ENCODE measurements around the gene STARD3. TPM values are rescaled to one million over a fixed set of nuclear protein-coding genes. Genes with fewer than 3 reads are reported as not detected.

STARD3 gene
- total RNA-seq, 2 donors from 2014 or later = 60.3 to 60.5 TPM

DNA sequence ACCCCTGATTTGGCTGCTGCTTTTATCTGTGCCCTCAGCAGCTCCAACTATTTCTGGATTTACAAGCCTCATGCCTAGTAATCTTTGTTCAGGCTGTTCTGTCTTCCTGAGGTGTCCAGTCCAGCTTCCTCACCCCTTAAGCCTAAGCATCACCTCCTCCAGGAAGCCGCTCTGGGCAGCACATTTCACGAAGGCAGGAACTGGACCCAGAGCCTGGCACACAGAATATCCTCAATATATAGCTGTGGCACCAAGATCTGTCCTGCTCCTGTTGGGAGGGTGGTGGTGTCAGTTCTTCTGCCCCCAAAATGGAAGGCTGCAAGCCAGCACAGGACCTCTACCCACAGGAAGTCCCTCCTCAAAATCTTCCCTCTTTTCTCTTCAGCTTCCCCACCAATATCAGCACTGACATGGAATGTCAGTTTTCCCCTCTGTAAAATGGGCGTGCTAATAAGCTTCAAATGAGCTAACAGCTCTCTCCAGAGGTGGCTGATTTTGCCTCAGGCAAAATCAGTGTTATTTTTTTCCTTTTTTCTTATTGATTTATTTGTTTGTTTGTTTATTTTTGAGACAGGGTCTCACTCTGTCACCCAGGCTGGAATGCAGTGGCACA is 22.3 kb upstream of the STARD3 start:
- peaks cover 98% of the 10 kb centered on the region for H3K27me3 ChIP-seq (ENCODE audit: control insufficient read depth, insufficient read depth, low read length, poor library complexity, severe bottlenecking)
- H3K9ac ChIP-seq (ENCODE audit: extremely low read depth, low read length, poor library complexity, severe bottlenecking) = no peak overlapping the region
- no peak overlapping the region for H3K27ac ChIP-seq (ENCODE audit: low read depth, low read length)
- Mint-ChIP-seq H3K27me3 (ENCODE audit: insufficient read depth) (peaks cover 97% of the 10 kb centered on the region), H3K4me1 (peaks cover 2% of the 10 kb centered on the region), H3K27ac (no peak overlapping the region), H3K36me3 (ENCODE audit: low read depth) (no peaks in the 10 kb centered on the region), H3K4me3 (no peak overlapping the region), H3K9me3 (no peaks in the 10 kb centered on the region)
- 83 to 100% methylated on average over 1 to 3 of the region's 3 CpGs for WGBS, 2 experiments (ENCODE audit: insufficient coverage in 1 of 2, insufficient read length in 1 of 2)
- DNase-seq = no peak
- TF ChIP-seq CTCF (conservative IDR thresholded peaks at IDR 0.05) = no peak
- no peaks in the 10 kb centered on the region for H3K36me3 ChIP-seq (ENCODE audit: control insufficient read depth, insufficient read depth, low read length)
- H3K9me3 ChIP-seq (ENCODE audit: control insufficient read depth, low read length) = no peaks in the 10 kb centered on the region
- H3K4me1 ChIP-seq (ENCODE audit: control insufficient read depth, insufficient read depth, low read length) = no peaks in the 10 kb centered on the region
- no peak overlapping the region for H3K4me3 ChIP-seq (ENCODE audit: low read length)

GRCh38 chr17:39615434-39615833 is 21.5 kb upstream of the STARD3 start:
- no peak overlapping the region for H3K4me3 Mint-ChIP-seq
- H3K9me3 Mint-ChIP-seq = no peaks in the 10 kb centered on the region
- H3K27me3 ChIP-seq (ENCODE audit: control insufficient read depth, insufficient read depth, low read length, poor library complexity, severe bottlenecking) = peaks cover 96% of the 10 kb centered on the region

GRCh38 chr17:39617100-39617445 is 19.9 kb upstream of the STARD3 start:
- H3K4me3 Mint-ChIP-seq = peak overlapping the region; percentile 36
- H3K4me1 Mint-ChIP-seq = peaks cover 2% of the 10 kb centered on the region
- no peak overlapping the region for H3K4me3 ChIP-seq (ENCODE audit: low read length)
- TF ChIP-seq CTCF (conservative IDR thresholded peaks at IDR 0.05) = no peak
- peaks cover 93% of the 10 kb centered on the region for H3K27me3 ChIP-seq (ENCODE audit: control insufficient read depth, insufficient read depth, low read length, poor library complexity, severe bottlenecking)
- peaks cover 97% of the 10 kb centered on the region for H3K27me3 Mint-ChIP-seq (ENCODE audit: insufficient read depth)
- no peaks in the 10 kb centered on the region for H3K9me3 Mint-ChIP-seq
- no peak for DNase-seq
- no peak overlapping the region for H3K27ac ChIP-seq (ENCODE audit: low read depth, low read length)
- no peak overlapping the region for H3K9ac ChIP-seq (ENCODE audit: extremely low read depth, low read length, poor library complexity, severe bottlenecking)
- no peaks in the 10 kb centered on the region for H3K4me1 ChIP-seq (ENCODE audit: control insufficient read depth, insufficient read depth, low read length)
- H3K27ac Mint-ChIP-seq = no peak overlapping the region
- H3K36me3 Mint-ChIP-seq (ENCODE audit: low read depth) = no peaks in the 10 kb centered on the region
- no peaks in the 10 kb centered on the region for H3K36me3 ChIP-seq (ENCODE audit: control insufficient read depth, insufficient read depth, low read length)
- 89 to 92% methylated on average over 2 to 3 of the region's 3 CpGs for WGBS, 2 experiments (ENCODE audit: insufficient coverage in 1 of 2, insufficient read length in 1 of 2)
- no peaks in the 10 kb centered on the region for H3K9me3 ChIP-seq (ENCODE audit: control insufficient read depth, low read length)

More at GRCh38 chr17:39615434-39615833, 21.5 kb upstream of the STARD3 start:
- Histone ChIP-seq H3K27ac (ENCODE audit: low read depth, low read length) (no peak overlapping the region), H3K4me3 (ENCODE audit: low read length) (no peak overlapping the region), H3K9ac (ENCODE audit: extremely low read depth, low read length, poor library complexity, severe bottlenecking) (no peak overlapping the region), H3K4me1 (ENCODE audit: control insufficient read depth, insufficient read depth, low read length) (no peaks in the 10 kb centered on the region), H3K36me3 (ENCODE audit: control insufficient read depth, insufficient read depth, low read length) (no peaks in the 10 kb centered on the region), H3K9me3 (ENCODE audit: control insufficient read depth, low read length) (no peaks in the 10 kb centered on the region)
- no peak for DNase-seq
- Mint-ChIP-seq H3K27me3 (ENCODE audit: insufficient read depth) (peaks cover 97% of the 10 kb centered on the region), H3K4me1 (peaks cover 2% of the 10 kb centered on the region), H3K36me3 (ENCODE audit: low read depth) (no peaks in the 10 kb centered on the region), H3K27ac (no peak overlapping the region)
- 67 to 73% methylated on average over 3 to 6 of the region's 6 CpGs for WGBS, 2 experiments (ENCODE audit: insufficient coverage in 1 of 2, insufficient read length in 1 of 2)
- TF ChIP-seq CTCF (conservative IDR thresholded peaks at IDR 0.05) = no peak
